ENCODE data around the gene OR2T8.
"Not testable (repeated sequence)": the region's sequence is repeated elsewhere in the genome, so short reads cannot be mapped to it uniquely, and the experiment has no call there.

OR2T8 gene

GRCh38 chr1:247919952-247920351 is at the start of gene OR2T8:
TSS of gene OR2T8 (plus strand) at chr1:247920252. CDS start at chr1:247921018, 766 bp downstream.
- DNase-seq: no peak

- DNase-seq: no peak
These were observed 36.7 kb upstream of the OR2T8 start for GRCh38 chr1:247883346-247883745.

GRCh38 chr1:247884797-247885413 is 35.1 kb upstream of the OR2T8 start:
- no peak for DNase-seq

GRCh38 chr1:247895163-247895637 is 24.9 kb upstream of the OR2T8 start, which contains the start of gene OR2W3:
TSS of gene OR2W3 (plus strand) at chr1:247895587. CDS start at chr1:247895587, 0 bp downstream.
- no peak for DNase-seq

- no peak for DNase-seq
These were observed 24.1 kb upstream of the OR2T8 start for GRCh38 chr1:247895976-247896375.

GRCh38 chr1:247904122-247904521 is 15.9 kb upstream of the OR2T8 start:
- DNase-seq: no peak

GRCh38 chr1:247905181-247905580 is 14.9 kb upstream of the OR2T8 start:
- DNase-seq: no peak

GRCh38 chr1:247905910-247906503 is 14.0 kb upstream of the OR2T8 start:
- no peak for DNase-seq

GRCh38 chr1:247906504-247907047 is 13.5 kb upstream of the OR2T8 start:
- DNase-seq: no peak

- DNase-seq: no peak
These were observed 11.3 kb upstream of the OR2T8 start for GRCh38 chr1:247908766-247909165.

GRCh38 chr1:247913786-247914185 is 6.3 kb upstream of the OR2T8 start:
- DNase-seq: no peak

- no peak for DNase-seq
These were observed 5.0 kb upstream of the OR2T8 start for GRCh38 chr1:247914941-247915662.

GRCh38 chr1:247923941-247924340 is 3.9 kb downstream of the OR2T8 start:
- no peak for DNase-seq

GRCh38 chr1:247924868-247925267 is 4.8 kb downstream of the OR2T8 start, which contains the start of gene OR2AJ1:
TSS of gene OR2AJ1 (plus strand) at chr1:247924889. CDS start at chr1:247933769, 8,880 bp downstream.
- DNase-seq: no peak

- no peak for DNase-seq
These were observed 13.9 kb downstream of the OR2T8 start for GRCh38 chr1:247933989-247934388.

- DNase-seq: no peak
These were observed 15.7 kb downstream of the OR2T8 start for GRCh38 chr1:247935781-247936180.

- no peak for DNase-seq
These were observed 16.4 kb downstream of the OR2T8 start for GRCh38 chr1:247936415-247936814.

GRCh38 chr1:247936965-247937734 is 17.1 kb downstream of the OR2T8 start:
- DNase-seq: not testable (repeated sequence)

GRCh38 chr1:247942624-247943023 is 22.6 kb downstream of the OR2T8 start:
- DNase-seq: no peak

- DNase-seq: no peak
These were observed 28.5 kb downstream of the OR2T8 start, which contains the start of gene OR2L8 for GRCh38 chr1:247948558-247948957. TSS of gene OR2L8 (plus strand) at chr1:247948858. CDS start at chr1:247948858, 0 bp downstream.

GRCh38 chr1:247953408-247953807 is 33.4 kb downstream of the OR2T8 start:
- no peak for DNase-seq

GRCh38 chr1:247961791-247962190 is 41.7 kb downstream of the OR2T8 start:
- no peak for DNase-seq
